Inflammatory macrophage treated with lipopolysaccharide for 4 hours (primary cell): ENCODE measurements around the gene KCNJ10.

Experiments
- DNase-seq: peaks from one replicate; pipeline ENCODE4 v3.0.0-alpha.2; 2020

Gene KCNJ10

DNA sequence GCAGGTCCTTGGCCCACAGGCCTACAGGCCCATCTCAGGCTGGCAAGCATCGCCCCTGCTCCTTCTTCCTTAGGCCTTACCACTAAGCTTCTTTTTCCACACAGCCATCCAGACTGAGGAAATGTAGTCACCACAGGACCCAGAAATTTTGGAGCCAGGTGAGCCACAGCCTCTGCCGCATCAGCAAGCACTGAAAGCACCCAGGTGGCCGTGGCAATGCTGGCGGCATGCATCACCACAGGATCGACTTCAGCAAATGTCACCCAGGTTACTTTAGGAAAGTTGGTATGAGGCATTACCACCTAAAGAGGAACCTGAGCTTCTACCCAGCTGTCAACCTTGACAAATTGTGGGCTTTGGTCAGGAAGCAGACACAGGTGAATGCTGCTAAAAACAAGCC is 49.8 kb downstream of the KCNJ10 start:
- no peak for DNase-seq

DNA sequence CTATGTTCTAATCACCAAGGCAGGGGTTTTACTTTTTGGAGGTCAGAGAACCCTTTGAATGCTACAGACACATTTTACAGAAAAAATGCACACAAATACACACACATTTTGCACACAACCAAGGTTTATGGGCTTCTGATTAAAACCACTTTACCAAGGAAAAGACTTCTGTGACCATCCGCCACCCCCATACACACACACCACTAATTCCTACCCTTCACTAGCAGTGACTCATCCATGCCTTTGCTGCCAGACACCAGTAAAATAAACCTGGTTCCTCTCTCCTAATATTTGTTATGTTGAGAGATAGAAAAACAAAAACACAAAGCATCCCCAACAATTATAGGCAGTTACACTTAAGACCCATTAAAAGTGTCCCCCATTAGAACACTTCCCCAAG is 51.1 kb downstream of the KCNJ10 start:
- DNase-seq: no peak

DNA sequence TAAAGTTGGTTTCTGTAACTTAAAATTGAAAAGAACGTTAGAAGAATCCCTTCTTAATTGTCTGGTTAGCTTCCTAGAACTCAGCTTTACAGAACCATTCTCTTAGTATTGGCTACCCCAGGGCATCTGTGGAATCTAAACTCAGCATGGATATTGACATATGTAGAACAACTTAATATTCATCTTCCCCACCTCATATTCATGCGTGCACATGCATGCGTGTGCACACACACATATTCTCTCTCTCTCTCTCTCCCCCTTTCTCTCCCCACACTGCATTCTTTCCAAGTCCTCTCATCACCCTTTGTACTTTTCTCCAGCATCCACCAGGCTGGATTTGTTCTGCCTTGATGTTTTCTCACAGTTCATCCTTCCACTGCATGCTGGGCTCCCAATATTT is 51.6 kb downstream of the KCNJ10 start:
- no peak for DNase-seq

DNA sequence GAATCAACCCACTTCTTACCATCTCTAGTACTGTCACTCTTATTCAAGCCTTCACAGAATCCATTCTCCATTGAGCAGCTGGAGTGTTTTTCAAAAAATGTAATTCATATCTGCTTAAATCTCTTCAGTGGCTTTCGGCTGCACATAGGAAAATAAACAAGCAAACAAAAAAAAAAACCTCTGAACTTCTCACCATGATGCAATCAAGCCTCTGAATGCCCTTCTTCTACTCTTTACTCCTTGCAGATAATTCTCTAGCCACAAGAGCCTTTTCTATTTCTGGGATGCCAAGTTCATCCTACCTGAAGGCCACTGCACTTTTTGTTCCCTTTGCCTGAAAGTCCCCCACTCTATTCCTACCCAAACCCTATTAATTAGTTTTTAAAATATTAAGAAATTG is 52.4 kb downstream of the KCNJ10 start:
- no peak for DNase-seq

- DNase-seq: no peak
Observed at GRCh38 chr1:160011781-160012180, 58.2 kb downstream of the KCNJ10 start.

DNA sequence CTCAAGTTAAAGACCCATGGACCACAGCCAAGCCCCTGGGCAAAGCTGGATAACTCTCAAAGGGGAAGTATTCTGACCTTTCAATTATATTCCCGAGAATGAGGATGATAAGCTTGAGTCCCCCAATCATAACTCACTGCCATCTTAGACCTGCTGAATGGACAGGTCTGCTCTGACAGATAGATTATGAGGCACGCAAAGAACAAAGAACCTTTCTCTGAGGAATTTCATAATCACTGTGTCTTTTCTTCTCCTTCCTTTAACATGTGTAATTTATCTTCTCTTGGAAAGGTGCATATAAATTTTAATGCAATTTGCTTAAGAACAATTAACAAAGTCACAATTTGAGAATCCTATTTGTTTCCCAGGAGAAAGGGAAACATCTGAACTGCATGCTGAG is 60.2 kb downstream of the KCNJ10 start:
- DNase-seq: no peak

GRCh38 chr1:160009081-160009480 is 60.9 kb downstream of the KCNJ10 start:
- peak; percentile 42 for DNase-seq

DNA sequence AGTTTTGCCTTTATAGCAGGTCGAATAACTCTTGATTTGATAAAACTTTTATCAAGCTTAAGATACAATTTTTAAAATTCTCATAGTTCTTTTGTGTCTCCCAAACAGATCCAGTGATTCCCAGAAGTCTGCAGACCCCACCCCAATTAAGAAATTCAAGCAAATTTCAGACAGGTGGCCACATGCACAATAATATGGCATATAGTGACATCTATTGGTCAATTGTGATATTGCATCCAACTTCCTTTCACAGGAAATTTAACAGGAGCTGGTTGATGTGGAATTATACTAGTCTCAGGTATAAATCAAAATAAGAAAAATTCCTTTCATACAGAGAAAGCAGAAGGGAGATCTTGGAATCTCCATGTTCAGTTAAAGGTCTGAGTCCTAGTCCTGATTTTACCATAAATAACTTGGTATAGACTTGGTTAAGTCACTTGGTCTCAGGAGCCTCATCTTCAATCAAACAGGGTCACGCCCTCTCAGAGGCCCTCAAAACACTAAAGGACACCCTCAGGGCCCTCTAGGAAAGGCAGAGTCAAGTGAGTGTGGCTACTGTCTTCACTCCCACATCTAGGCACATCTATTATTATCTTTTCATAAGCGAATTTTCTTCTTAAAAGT is 62.3 kb downstream of the KCNJ10 start:
- peak; percentile 15 for DNase-seq

GRCh38 chr1:160006312-160006940 is 63.5 kb downstream of the KCNJ10 start:
- peak; percentile 64 for DNase-seq

GRCh38 chr1:160005070-160005469 is 64.9 kb downstream of the KCNJ10 start:
- DNase-seq: no peak

DNA sequence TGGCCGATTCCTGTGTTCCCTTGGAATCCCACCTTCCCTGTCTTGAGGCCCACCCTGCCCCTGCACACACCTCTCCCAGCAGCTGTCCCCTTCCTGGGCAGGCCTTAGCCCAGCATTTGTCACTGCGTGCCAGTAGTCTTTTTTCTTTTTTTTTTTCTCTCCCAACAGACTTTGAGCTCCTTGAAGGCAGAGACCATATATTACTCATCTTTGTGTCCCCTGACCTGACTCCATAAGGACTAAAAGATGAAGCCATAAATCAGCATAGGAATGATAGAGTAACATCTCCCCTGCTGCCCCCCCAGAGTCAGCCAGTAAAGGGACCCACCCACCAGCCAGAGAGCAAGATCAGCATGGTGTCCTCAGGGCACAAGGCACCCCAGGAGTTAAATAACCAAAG is 65.5 kb downstream of the KCNJ10 start:
- no peak for DNase-seq

DNA sequence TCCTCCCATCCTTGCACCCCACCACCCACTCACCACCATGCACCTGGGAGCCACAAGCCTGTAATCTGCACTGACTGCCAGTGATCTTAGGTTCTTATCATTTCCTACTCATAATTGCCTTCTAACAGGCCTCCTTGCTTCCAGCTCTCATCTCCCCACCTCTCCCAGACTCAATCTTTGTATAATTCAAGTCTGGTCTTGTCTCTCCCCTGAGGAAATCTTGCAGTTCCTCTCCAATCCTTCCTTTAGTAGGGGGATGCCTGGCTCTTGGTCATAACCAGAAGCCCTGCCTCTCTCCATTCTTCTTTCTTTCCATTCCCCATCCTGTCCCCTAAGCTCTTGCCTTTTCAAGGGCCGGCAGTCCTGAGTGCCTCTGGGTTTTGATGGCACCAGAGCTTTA is 66.0 kb downstream of the KCNJ10 start:
- DNase-seq: no peak

DNA sequence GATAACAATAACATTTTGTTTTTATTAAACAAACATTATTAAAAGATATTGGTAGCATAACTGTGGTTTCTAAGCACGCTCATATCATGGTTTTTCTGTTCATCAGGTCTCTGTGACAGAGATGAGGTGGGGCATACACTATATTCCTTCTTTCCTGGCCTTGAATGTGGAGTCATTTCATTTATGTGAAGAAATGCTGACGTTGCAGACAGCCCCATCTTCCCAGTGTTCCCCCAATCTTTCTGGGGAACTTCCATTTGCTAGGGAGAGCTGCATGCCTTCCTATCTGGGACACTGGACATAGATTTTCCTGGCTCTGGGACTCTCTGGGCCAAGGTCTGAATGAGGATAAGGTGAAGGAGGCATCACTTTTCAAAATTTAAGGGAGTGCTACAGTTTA is 68.5 kb downstream of the KCNJ10 start:
- DNase-seq: no peak

GRCh38 chr1:159999204-159999603 is 70.8 kb downstream of the KCNJ10 start:
- DNase-seq: no peak

DNA sequence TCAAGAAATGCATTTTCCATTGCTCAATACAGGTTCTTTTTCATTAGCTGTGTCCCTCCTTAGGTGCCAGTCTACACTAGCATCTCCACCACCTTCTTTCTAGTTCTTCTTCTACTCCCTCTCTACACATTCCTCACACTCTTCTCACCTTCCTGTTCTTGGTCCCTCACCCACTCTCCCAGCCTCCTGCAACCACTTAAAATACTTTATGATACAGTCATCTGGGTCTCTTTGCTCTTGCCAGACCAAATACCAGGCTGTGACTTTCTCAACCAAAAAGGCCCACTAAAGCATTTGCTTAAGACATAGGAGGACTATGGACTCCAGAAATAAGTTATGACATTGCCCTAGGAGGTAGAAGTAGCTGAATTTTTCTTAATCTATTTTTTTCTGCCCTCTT is 73.3 kb downstream of the KCNJ10 start:
- no peak for DNase-seq

DNA sequence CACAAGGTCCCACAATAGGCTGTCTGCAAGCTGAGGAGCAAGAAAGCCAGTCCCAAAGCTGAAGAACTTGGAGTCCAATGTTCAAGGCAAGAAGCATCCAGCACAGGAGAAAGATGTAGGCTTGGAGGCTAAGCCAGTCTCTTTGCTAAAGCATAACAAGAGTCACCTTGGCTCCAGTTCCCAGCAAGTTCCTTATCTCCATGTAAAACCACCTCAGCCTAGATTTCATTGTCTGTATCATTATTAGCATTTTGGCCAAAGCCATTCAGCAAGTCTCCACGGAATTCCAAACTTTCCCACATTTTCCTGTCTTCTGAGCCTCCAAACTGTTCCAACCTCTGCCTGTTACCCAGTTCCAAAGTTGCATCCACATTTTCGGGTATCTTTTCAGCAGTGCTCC is 75.1 kb downstream of the KCNJ10 start:
- DNase-seq: no peak

GRCh38 chr1:159993911-159994310 is 76.0 kb downstream of the KCNJ10 start:
- no peak for DNase-seq

DNA sequence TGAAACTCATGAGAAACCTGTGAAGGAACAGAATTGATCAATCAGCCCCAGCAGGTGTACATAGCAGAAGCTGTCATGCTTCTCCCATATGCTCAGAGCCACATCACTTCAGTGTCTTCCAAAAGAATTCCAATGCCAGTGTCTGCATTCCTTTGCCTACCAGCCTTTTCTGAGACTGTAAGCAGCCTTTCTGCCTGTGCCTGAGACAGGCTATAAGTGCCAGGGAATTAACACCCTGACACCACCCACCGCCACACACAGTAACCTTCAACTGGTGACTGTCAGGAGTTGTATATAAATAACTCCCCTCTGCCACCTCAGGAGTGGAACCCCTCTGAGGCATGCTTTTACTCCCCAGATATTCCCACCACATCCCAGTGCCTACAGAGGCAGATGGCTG is 77.8 kb downstream of the KCNJ10 start:
- DNase-seq: no peak

DNA sequence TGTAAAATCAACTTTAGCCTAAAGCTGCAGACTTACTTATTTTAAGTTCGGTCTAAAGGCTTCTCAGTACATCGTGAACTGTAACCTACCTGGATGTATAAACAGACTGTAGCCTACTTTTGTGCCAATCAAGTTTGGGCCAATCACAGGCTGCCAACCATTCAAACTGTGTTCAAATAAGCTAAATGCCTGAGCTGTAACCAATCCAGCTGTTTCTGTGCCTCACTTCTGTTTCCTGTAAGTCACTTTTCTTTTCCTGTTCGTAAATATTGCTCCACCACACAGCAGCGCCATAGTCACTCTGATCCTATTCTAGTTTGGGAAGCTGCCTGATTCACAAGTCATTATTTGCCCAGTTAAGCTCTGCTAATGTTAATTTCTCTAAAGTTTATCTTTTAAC is 78.4 kb downstream of the KCNJ10 start:
- peak; percentile 63 for DNase-seq

- no peak for DNase-seq
Observed at GRCh38 chr1:159990005-159990404, 80.0 kb downstream of the KCNJ10 start.

GRCh38 chr1:159989581-159989980 is 80.4 kb downstream of the KCNJ10 start:
- DNase-seq: no peak

DNA sequence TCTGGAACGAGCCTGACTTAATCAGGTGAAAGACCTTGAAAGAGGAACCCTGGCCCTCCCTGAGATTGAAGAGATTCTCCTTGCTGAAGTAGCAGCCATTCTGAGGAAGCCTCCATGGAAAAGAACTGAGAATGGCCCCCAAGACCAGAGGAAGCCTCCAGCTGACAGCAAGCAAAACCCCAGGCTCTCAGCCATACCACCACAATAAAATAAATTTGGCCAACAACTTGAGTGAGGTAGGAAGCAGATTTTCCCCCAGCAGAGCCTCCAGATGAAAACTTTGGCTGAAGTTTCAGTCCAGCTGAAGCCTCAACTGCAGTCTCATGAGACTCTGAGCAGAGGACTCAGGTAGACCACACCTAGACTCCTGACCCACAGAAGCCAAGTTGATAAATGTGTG is 82.0 kb downstream of the KCNJ10 start:
- DNase-seq: no peak

- no peak for DNase-seq
Observed at GRCh38 chr1:159987186-159987585, 82.8 kb downstream of the KCNJ10 start.

GRCh38 chr1:159986531-159986930 is 83.4 kb downstream of the KCNJ10 start:
- DNase-seq: no peak

- DNase-seq: no peak
Observed at GRCh38 chr1:159986093-159986492, 83.9 kb downstream of the KCNJ10 start.
